Stimulated activated CD4-positive, alpha-beta T cell treated with anti-CD3 and anti-CD28 coated beads, Interleukin-4, amount 100 ng/mL, for 1 hour (primary cell): ENCODE measurements around the gene GAMT.
A peak's percentile ranks its signal among the peaks of the same experiment; 100 is the strongest.
"Not testable (repeated sequence)": the region's sequence is repeated elsewhere in the genome, so short reads cannot be mapped to it uniquely, and the experiment has no call there.

Experiments used
- DNase-seq: peaks from one replicate; pipeline ENCODE4 v3.0.0-alpha.2; 2020

GAMT gene

GRCh38 chr19:1401138-1401888 is at the start of gene GAMT:
Gene GAMT, minus strand, starts transcription at chr19:1401542. Its CDS starts 66 bp downstream, at chr19:1401476.
- DNase-seq = peak; percentile 66

- peak; percentile 39 for DNase-seq
These were observed 48.4 kb upstream of the GAMT start, which contains the start of gene APC2 for GRCh38 chr19:1449467-1450442. Gene APC2, plus strand, starts transcription at chr19:1450121. Its CDS starts 2,881 bp downstream, at chr19:1453002.

- DNase-seq = no peak
These were observed 46.6 kb upstream of the GAMT start for GRCh38 chr19:1447944-1448343.

GRCh38 chr19:1447504-1447903 is 46.2 kb upstream of the GAMT start:
- no peak for DNase-seq

GRCh38 chr19:1446713-1447481 is 45.6 kb upstream of the GAMT start:
- DNase-seq = peak; percentile 44

- DNase-seq = no peak
These were observed 44.8 kb upstream of the GAMT start for GRCh38 chr19:1445932-1446712.

- DNase-seq = peak; percentile 80
These were observed 44.0 kb upstream of the GAMT start for GRCh38 chr19:1445185-1445931.

- DNase-seq = no peak
These were observed 40.5 kb upstream of the GAMT start for GRCh38 chr19:1441677-1442438.

GRCh38 chr19:1441022-1441426 is 39.7 kb upstream of the GAMT start:
- DNase-seq = no peak

GRCh38 chr19:1440418-1440801 is 39.1 kb upstream of the GAMT start:
- no peak for DNase-seq

GRCh38 chr19:1439525-1440417 is 38.4 kb upstream of the GAMT start:
- DNase-seq = not testable (repeated sequence)

GRCh38 chr19:1438933-1439354 is 37.6 kb upstream of the GAMT start:
- DNase-seq = no peak

- peak; percentile 97 for DNase-seq
These were observed 36.9 kb upstream of the GAMT start, which contains the start of gene RPS15 for GRCh38 chr19:1438035-1438932. Gene RPS15, plus strand, starts transcription at chr19:1438396. Its CDS starts 30 bp downstream, at chr19:1438426.

GRCh38 chr19:1437609-1438008 is 36.3 kb upstream of the GAMT start:
- no peak for DNase-seq

- no peak for DNase-seq
These were observed 34.1 kb upstream of the GAMT start for GRCh38 chr19:1435378-1435989.

- DNase-seq = no peak
These were observed 33.3 kb upstream of the GAMT start for GRCh38 chr19:1434577-1435060.

- no peak for DNase-seq
These were observed 32.7 kb upstream of the GAMT start for GRCh38 chr19:1434040-1434366.
